Stimulated activated naive B cell treated with anti-CD40 and anti-IgM and Interleukin-4, amounts not matched to agents 10 μg/mL and 1 μg/mL and 100 μg/mL, for 72 hours (primary cell): ENCODE results near the gene TKT.

Experiments
- ATAC-seq, 2 donors: fragments of 150-1000 bp; cut with Tn5 transposase; replicated peaks; 2 replicates each; pipeline ENCODE4 v1.10.0; 2021; ENCODE audit warnings: moderate library complexity in 1 of 2
- DNase-seq: peaks from one replicate; pipeline ENCODE4 v3.0.0; 2021
- H3K27ac Mint-ChIP-seq: one replicate; pipeline ENCODE4 v1.8.0; 2022; ENCODE audit warnings: mild to moderate bottlenecking, mixed read lengths
- H3K27me3 Mint-ChIP-seq, 2 donors: one replicate each; pipeline ENCODE4 v1.8.0; 2022; ENCODE audit warnings: mixed read lengths in 2 of 2
- H3K36me3 Mint-ChIP-seq, 2 donors: one replicate each; pipeline ENCODE4 v1.8.0; 2022; ENCODE audit warnings: mixed read lengths in 2 of 2, mild to moderate bottlenecking in 1 of 2
- H3K4me1 Mint-ChIP-seq, 2 donors: one replicate each; pipeline ENCODE4 v1.8.0; 2022; ENCODE audit warnings: mixed read lengths in 2 of 2, mild to moderate bottlenecking in 1 of 2
- H3K4me3 Mint-ChIP-seq, 2 donors: one replicate each; pipeline ENCODE4 v1.8.0; 2022; ENCODE audit warnings: mild to moderate bottlenecking in 2 of 2, mixed read lengths in 2 of 2, moderate library complexity in 1 of 2
- H3K9me3 Mint-ChIP-seq, 2 donors: one replicate each; pipeline ENCODE4 v1.8.0; 2022; ENCODE audit warnings: mixed read lengths in 2 of 2, mild to moderate bottlenecking in 1 of 2

TKT gene

GRCh38 chr3:53219895-53220483 lies 35.8 kb downstream of the TKT start:
- Mint-ChIP-seq H3K4me1 (peaks cover 4 to 10% of the 10 kb centered on the region in 2 donors), H3K36me3 (peaks cover 23 to 40% of the 10 kb centered on the region in 2 donors), H3K27ac (peak overlapping the region; percentile 71), H3K27me3 (no peaks in the 10 kb centered on the region), H3K9me3 (no peaks in the 10 kb centered on the region), H3K4me3 (no peak overlapping the region)
- peak; percentile 82 to 88 for ATAC-seq
- DNase-seq, result peak; percentile 59

GRCh38 chr3:53218131-53218530 lies 37.7 kb downstream of the TKT start:
- DNase-seq, result no peak
- ATAC-seq, result peak in 1 of 2 donors; percentile 83
- H3K4me3 Mint-ChIP-seq, result no peak overlapping the region
- H3K9me3 Mint-ChIP-seq, result no peaks in the 10 kb centered on the region
- no peaks in the 10 kb centered on the region for H3K27me3 Mint-ChIP-seq
- peaks cover 15 to 25% of the 10 kb centered on the region in 2 donors for H3K36me3 Mint-ChIP-seq
- H3K4me1 Mint-ChIP-seq, result peaks cover 4 to 10% of the 10 kb centered on the region in 2 donors
- peak overlapping the region; percentile 16 for H3K27ac Mint-ChIP-seq

- Mint-ChIP-seq H3K27ac (no peak overlapping the region), H3K4me1 (peaks cover 7 to 11% of the 10 kb centered on the region in 2 donors), H3K27me3 (no peaks in the 10 kb centered on the region), H3K4me3 (no peak overlapping the region), H3K36me3 (peaks cover 9 to 19% of the 10 kb centered on the region in 2 donors), H3K9me3 (no peaks in the 10 kb centered on the region)
- ATAC-seq, result no peak
- no peak for DNase-seq
Observed at GRCh38 chr3:53217175-53217574, 38.6 kb downstream of the TKT start.

GRCh38 chr3:53216723-53217122 lies 39.1 kb downstream of the TKT start:
- no peak for ATAC-seq
- H3K27ac Mint-ChIP-seq, result peak overlapping the region; percentile 51
- H3K36me3 Mint-ChIP-seq, result peaks cover 9 to 15% of the 10 kb centered on the region in 2 donors
- H3K27me3 Mint-ChIP-seq, result no peaks in the 10 kb centered on the region
- DNase-seq, result no peak
- peaks cover 12 to 15% of the 10 kb centered on the region in 2 donors for H3K4me1 Mint-ChIP-seq
- H3K9me3 Mint-ChIP-seq, result no peaks in the 10 kb centered on the region
- H3K4me3 Mint-ChIP-seq, result no peak overlapping the region

GRCh38 chr3:53215816-53216215 lies 40.0 kb downstream of the TKT start:
- H3K4me3 Mint-ChIP-seq, result no peak overlapping the region
- H3K4me1 Mint-ChIP-seq, result peaks cover 18% of the 10 kb centered on the region in 2 donors
- DNase-seq (no peak), ATAC-seq (no peak)
- no peaks in the 10 kb centered on the region for H3K27me3 Mint-ChIP-seq
- no peaks in the 10 kb centered on the region for H3K9me3 Mint-ChIP-seq
- peaks cover 4 to 13% of the 10 kb centered on the region in 2 donors for H3K36me3 Mint-ChIP-seq
- H3K27ac Mint-ChIP-seq, result no peak overlapping the region

GRCh38 chr3:53213276-53213675 lies 42.5 kb downstream of the TKT start:
- peaks cover 11 to 13% of the 10 kb centered on the region in 2 donors for H3K4me1 Mint-ChIP-seq
- no peak overlapping the region for H3K27ac Mint-ChIP-seq
- peaks cover 0 to 3% of the 10 kb centered on the region in 2 donors for H3K9me3 Mint-ChIP-seq
- H3K4me3 Mint-ChIP-seq, result no peak overlapping the region
- H3K27me3 Mint-ChIP-seq, result no peaks in the 10 kb centered on the region
- peaks cover 0 to 20% of the 10 kb centered on the region in 2 donors for H3K36me3 Mint-ChIP-seq
- ATAC-seq, result no peak
- DNase-seq, result no peak

- Mint-ChIP-seq H3K9me3 (peaks cover 0 to 4% of the 10 kb centered on the region in 2 donors), H3K27ac (peak overlapping the region; percentile 76), H3K4me1 (peaks cover 8 to 13% of the 10 kb centered on the region in 2 donors), H3K36me3 (peaks cover 0 to 26% of the 10 kb centered on the region in 2 donors), H3K27me3 (no peaks in the 10 kb centered on the region), H3K4me3 (no peak overlapping the region)
- DNase-seq (no peak), ATAC-seq (peak; percentile 51 to 80)
Observed at GRCh38 chr3:53211706-53212702, 43.8 kb downstream of the TKT start.

GRCh38 chr3:53202331-53203015 lies 53.3 kb downstream of the TKT start:
- H3K9me3 Mint-ChIP-seq, result peaks cover 0 to 1% of the 10 kb centered on the region in 2 donors
- H3K36me3 Mint-ChIP-seq, result peaks cover 6 to 13% of the 10 kb centered on the region in 2 donors
- H3K27me3 Mint-ChIP-seq, result no peaks in the 10 kb centered on the region
- H3K4me1 Mint-ChIP-seq, result peaks cover 0 to 2% of the 10 kb centered on the region in 2 donors
- H3K4me3 Mint-ChIP-seq, result no peak overlapping the region
- H3K27ac Mint-ChIP-seq, result no peak overlapping the region
- no peak for DNase-seq
- ATAC-seq, result no peak

- no peak for DNase-seq
- peaks cover 4 to 10% of the 10 kb centered on the region in 2 donors for H3K4me1 Mint-ChIP-seq
- H3K36me3 Mint-ChIP-seq, result peaks cover 6 to 7% of the 10 kb centered on the region in 2 donors
- H3K4me3 Mint-ChIP-seq, result no peak overlapping the region
- H3K27ac Mint-ChIP-seq, result no peak overlapping the region
- ATAC-seq, result no peak
- H3K27me3 Mint-ChIP-seq, result no peaks in the 10 kb centered on the region
- H3K9me3 Mint-ChIP-seq, result no peaks in the 10 kb centered on the region
Observed at GRCh38 chr3:53200501-53201498, 55.0 kb downstream of the TKT start.

GRCh38 chr3:53199834-53200233 lies 56.0 kb downstream of the TKT start:
- Mint-ChIP-seq H3K36me3 (peaks cover 6 to 13% of the 10 kb centered on the region in 2 donors), H3K4me3 (no peak overlapping the region), H3K4me1 (peaks cover 13 to 16% of the 10 kb centered on the region in 2 donors), H3K9me3 (no peaks in the 10 kb centered on the region), H3K27ac (peak overlapping the region; percentile 3), H3K27me3 (no peaks in the 10 kb centered on the region)
- DNase-seq (no peak), ATAC-seq (no peak)

GRCh38 chr3:53198996-53199395 lies 56.8 kb downstream of the TKT start:
- H3K9me3 Mint-ChIP-seq, result no peaks in the 10 kb centered on the region
- DNase-seq (no peak), ATAC-seq (no peak)
- no peak overlapping the region for H3K4me3 Mint-ChIP-seq
- no peaks in the 10 kb centered on the region for H3K27me3 Mint-ChIP-seq
- H3K4me1 Mint-ChIP-seq, result peaks cover 13 to 16% of the 10 kb centered on the region in 2 donors
- no peak overlapping the region for H3K27ac Mint-ChIP-seq
- H3K36me3 Mint-ChIP-seq, result peaks cover 1 to 10% of the 10 kb centered on the region in 2 donors

- Mint-ChIP-seq H3K27me3 (no peaks in the 10 kb centered on the region), H3K4me3 (no peak overlapping the region), H3K4me1 (peaks cover 13 to 16% of the 10 kb centered on the region in 2 donors), H3K27ac (no peak overlapping the region), H3K36me3 (peaks cover 6 to 16% of the 10 kb centered on the region in 2 donors), H3K9me3 (no peaks in the 10 kb centered on the region)
- ATAC-seq, result no peak
- DNase-seq, result no peak
Observed at GRCh38 chr3:53198256-53198977, 57.4 kb downstream of the TKT start.
